Left lobe of liver (tissue), 2 donors: ENCODE results near the gene BCAS4. TPM values are rescaled to one million over a fixed set of nuclear protein-coding genes. Genes with fewer than 3 reads are reported as not detected.
"Not testable (repeated sequence)": the region's sequence is repeated elsewhere in the genome, so short reads cannot be mapped to it uniquely, and the experiment has no call there.

Experiments
- ATAC-seq: fragments of 200-7000 bp; cut with Tn5 transposase; one replicate; pipeline ENCODE4 v1.9.1; 2020; ENCODE audit warnings: mild to moderate bottlenecking, moderate library complexity
- DNase-seq: peaks from one replicate; pipeline ENCODE4 v3.0.0-alpha.2; 2020; ENCODE audit warnings: low spot score
- total RNA-seq: library from RNA; stranded (reverse); gene quantifications from one replicate; pipeline ENCODE4 v1.2.1, GENCODE V29; 2021
- donor health status: DM: no; HTN: no; CAD: no; lungs with moderate emphysema.
- donor health status: DM: no; HTN: yes; CAD: no.

BCAS4 gene
- 0.83 TPM for total RNA-seq

DNA sequence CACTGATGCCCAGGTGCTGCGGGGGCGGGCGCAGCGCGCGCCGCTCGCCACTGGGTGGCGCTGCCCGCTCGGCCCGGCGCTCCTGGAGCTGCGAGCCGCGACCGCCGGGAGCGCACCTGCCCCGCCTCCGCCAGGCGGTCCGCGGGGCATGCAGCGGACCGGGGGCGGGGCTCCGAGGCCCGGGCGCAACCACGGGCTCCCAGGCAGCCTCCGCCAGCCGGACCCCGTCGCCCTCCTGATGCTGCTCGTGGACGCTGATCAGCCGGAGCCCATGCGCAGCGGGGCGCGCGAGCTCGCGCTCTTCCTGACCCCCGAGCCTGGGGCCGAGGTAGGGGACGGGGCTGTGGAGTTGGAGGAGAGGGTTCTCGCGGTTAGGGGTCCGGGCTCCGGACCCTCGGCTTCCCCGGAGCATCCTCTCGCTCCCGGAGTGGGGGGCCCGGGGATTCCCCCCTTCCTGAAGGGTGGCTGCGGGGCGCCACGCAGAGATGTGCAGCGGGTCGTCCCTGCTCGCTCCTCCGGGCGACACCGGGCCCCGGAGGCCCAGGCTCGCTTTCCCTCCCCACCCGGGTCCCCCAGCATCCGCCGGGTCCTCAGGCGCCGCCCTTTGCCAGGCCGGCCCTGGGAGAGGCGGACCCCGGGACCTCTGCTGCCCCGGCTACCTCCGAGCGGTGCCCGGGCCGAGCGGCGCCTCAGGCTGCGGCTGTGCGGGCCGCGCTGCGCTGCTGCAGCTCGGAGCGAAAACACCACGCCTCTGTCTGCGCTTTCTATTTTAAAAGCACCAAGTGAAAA lies at the start of gene BCAS4:
TSS of gene BCAS4 (plus strand) at position 216 of the 789 bp plus-strand sequence. CDS start at position 239, 23 bp downstream.
- ATAC-seq (peak; percentile 94), DNase-seq (peak; percentile 81)

DNA sequence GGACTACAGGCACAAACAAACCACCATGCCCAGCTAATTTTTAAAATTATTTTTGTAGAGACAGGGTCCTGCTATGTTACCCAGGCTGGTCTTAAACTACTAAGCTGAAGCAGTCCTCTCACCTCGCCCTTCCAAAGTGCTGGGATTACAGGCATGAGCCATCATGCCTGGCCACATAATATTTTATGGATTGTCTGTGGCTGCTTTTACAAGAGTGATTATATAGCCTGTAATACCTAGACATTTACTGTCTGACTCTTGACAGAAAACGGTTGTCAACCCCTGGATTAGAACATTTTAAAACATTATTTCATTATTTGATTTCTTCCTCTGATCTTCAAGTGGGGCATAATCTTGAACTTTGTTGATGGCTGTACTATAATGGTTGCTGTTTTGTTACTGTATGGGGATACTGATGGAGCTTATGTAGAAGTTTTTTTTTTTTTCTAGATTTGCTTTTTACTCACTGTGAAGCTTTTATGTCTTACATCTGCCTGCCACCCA lies 49.2 kb upstream of the BCAS4 start:
- no peak for DNase-seq

DNA sequence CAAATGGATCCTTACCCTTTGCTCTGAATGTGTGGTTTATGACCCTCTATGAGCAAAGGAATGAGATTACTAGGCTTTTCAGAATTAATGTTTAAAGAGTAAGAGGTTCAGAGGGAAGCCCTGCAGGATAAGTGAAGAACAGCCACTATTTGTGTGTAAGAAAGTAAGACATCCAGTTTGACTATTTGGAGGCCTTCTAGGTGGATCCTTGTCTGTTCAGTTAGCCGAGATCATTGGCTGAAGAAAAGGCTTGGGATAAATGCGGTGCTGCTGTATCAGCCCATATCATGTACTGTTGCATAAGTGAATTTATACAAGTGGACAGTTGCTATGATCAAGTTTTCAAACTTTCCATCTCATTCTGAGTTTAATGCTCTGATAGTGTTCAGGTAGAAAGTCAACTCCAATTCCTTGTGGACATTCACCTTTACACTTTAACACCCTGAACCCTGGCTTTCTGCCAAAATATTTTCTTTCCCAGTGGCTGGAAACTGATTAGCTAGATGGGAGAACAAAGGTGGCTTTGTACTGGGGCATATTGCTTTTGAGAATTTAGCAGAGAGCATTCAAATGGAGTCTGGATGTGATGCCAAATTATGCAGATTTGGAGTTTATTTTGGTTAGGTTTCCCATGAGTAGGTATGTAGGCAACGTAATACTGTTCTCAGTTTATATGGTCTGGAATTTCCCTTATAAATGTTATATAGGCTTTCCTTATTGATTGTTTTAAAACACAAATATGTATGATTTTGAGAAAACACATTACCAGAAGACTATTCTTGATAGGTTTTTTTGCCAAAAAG lies 48.5 kb upstream of the BCAS4 start:
- ATAC-seq (peak; percentile 63), DNase-seq (peak; percentile 62)

More for the DNA sequence above, 49.2 kb upstream of the BCAS4 start:
- ATAC-seq: no peak

DNA sequence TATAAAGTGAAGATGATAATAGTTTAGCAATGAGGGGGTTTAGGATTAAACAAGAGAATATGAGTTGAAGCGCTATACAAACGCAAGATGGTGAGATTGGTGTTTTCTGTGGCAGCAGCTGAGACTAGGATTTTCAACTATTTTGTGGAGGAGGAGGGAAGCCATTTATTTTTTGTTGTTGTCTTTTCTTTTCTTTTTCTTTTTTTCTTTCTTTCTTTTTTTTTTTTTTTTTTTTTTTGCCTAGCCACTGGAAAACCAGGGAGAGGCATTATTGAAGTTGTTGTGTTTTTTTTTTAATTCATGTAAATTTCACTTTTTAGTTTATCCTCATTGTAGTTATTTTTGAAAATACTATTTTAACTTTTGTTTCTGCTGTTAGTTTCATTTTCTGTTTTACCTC lies 47.6 kb upstream of the BCAS4 start:
- no peak for DNase-seq
- no peak for ATAC-seq

DNA sequence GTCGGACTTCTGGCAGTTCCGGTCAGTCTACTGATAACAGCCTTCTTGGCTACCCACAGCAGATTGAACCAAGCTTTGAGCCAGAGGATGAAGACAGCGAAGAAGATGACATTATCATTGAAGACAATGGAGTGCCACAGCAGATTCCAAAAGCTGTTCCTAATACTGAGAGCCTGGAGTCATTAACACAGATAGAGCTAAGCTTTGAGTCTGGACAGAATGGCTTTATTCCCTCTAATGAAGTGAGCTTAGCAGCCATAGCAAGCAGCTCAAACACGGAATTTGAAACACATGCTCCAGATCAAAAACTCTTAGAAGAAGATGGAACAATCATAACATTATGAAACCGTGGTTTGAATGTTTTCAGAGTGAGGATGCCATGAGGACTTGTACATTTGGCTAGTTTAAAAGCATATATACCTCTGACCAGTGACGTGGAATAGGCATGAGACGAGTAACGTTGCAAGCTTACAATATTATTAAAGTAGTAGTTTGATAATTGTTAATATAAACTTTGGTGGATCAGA lies 44.7 kb upstream of the BCAS4 start:
- DNase-seq (peak; percentile 28), ATAC-seq (no peak)

- DNase-seq (no peak), ATAC-seq (no peak)
Measured at GRCh38 chr20:50753152-50753551, 41.7 kb upstream of the BCAS4 start.

DNA sequence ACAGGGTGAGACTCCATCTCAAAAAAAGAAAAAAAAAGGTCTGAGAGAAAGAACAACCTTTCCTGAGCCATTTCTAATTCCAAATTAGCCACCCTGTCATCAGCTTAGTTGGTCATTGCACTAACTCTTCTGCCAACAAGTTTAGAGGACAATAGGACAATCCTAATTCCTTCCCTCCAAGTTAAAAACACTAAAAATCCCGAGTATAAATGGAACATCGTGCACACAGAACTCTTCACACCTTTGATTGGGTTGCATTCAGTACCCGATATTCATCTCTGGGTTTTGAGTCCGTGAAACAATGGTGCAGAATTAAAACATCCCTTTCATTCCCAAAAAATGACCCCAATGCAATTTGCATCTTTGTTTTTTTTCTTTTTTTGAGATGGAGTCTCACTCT lies 40.4 kb upstream of the BCAS4 start:
- DNase-seq: no peak
- ATAC-seq: no peak

DNA sequence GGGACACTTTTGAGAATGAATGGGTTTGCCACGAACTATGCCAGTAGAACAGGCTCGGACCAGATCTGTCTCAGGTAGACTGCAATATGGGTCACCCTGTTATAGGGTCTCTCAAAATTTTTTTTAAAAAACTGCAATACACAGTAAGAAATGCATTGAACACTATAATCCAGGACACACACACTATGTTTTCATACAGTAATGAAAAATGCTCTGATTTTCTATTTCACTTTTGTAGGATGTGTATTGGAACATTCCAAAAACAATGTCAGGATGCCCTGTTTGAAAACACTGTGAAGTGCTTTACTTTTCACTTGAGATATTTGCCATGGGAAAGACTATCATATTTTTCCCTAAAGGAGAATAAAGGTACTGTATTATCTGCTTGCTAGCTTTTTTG lies 38.4 kb upstream of the BCAS4 start:
- ATAC-seq (no peak), DNase-seq (no peak)

GRCh38 chr20:50758469-50758868 lies 36.4 kb upstream of the BCAS4 start:
- DNase-seq (no peak), ATAC-seq (no peak)

- ATAC-seq (no peak), DNase-seq (peak; percentile 38)
Measured at GRCh38 chr20:50758992-50759391, 35.9 kb upstream of the BCAS4 start.

- DNase-seq: peak; percentile 14
- ATAC-seq: no peak
Measured at GRCh38 chr20:50759678-50760077, 35.2 kb upstream of the BCAS4 start.

DNA sequence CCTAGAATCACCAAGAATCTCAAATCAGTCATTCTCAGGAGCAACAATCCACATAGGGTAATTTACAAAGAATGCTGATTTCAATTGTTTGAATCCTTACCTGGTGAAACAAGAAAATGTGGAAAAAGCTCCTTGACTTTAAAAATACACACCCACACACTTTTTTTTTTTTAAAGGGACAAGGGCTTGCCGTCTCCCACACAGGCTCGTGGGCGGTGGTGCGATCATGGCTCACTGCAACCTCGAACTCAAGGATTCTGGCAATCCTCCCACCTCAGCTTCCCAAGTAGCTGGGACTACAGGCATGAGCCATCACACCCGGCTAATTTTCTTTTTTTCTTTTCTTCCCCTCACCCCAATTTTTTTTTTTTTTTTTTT lies 32.8 kb upstream of the BCAS4 start:
- DNase-seq: peak; percentile 42
- peak; percentile 2 for ATAC-seq

DNA sequence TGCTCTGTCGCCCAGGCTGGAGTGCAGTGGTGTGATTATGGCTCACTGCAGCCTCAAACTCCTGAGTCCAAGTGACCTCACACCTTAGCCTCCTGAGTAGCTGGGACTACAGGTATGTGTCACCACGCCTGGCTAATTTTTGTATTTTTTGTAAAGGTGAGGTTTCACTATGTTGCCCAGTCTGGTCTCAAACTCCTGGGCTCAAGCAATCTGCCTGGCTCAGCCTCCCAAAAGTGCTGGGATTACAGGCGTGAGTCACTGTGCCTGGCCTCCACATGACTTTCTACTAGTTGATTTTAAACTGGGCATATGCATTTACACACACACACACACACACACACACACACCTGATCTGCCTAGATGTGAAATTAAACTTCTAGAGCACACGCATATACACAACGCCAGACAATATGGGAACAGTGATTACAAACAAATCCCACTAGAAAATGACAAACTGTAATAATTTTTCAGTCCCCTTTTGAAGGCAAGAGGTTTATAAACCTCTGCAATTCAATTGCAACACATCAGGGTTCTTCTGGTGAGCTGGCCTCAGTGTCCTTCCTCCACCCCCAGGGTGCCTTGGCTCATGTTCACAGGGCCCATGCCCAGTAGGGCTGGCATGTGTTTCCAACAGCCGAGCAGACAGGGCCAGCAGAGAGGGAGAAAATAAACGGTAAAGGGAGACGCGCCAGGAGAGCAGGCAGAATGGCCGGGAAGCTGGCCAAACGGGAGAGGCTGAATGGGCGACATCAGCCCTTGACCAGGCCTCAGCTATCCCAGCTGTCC lies 32.2 kb upstream of the BCAS4 start:
- DNase-seq: peak; percentile 97
- peak; percentile 97 for ATAC-seq

DNA sequence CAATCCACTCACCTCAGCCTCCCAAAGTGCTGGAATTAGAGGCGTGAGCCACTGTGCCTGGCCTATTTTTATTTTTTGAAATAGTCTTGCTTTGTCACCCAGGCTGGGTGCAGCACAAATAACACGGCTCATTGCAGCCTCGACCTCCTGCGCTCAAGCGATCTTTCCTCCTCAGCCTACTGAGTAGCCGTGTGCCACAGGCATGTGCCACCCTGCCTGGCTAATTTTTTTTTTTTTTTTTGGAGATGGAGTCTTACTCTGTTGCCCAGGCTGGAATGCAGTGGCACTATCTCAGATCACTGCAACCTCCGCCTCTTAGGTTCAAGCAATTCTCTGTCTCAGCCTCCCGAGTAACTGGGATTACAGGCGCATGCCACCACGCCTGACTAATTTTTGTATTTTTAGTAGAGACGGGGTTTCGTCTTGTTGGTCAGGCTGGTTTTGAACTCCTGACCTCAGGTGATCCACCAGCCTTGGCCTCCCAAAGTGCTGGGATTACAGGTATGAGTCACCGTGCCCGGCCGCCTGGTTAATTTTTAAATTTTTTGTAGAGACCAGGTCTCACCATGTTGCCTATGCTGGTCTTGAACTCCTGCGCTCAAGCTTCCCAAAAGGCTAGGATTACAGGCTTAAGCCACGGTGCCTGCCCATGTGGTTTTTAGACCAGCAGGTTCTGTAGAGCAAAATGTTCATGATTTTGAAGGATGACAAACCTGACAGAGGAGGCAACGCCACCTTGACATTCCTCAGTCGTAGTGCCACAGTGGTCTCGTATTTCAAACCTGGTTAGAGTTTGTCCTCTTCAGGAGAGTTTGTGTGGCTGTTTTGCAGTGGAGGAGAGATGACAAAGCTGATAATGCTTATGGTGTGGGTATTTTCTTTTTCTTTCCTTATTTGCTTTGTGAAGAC lies 31.1 kb upstream of the BCAS4 start:
- DNase-seq: peak; percentile 46
- ATAC-seq: not testable (repeated sequence)

DNA sequence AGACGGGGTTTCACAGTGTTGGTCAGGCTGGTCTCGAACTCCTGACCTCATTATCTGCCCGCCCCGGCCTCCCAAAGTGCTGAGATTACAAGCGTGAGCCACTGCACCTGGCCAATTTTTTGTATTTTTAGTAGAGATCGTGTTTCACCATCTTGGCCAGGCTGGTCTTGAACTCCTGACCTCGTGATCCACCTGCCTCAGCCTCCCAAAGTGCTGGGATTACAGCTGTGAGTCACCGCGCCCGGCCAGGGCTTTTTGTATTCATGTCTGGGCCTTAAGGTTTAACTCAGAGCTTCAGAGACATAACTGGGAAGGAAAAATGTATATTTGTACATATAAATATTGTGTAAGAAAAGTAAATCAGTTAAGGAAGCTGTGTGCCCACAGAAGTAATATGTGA lies 29.6 kb upstream of the BCAS4 start:
- not testable (repeated sequence) for ATAC-seq
- peak; percentile 35 for DNase-seq

DNA sequence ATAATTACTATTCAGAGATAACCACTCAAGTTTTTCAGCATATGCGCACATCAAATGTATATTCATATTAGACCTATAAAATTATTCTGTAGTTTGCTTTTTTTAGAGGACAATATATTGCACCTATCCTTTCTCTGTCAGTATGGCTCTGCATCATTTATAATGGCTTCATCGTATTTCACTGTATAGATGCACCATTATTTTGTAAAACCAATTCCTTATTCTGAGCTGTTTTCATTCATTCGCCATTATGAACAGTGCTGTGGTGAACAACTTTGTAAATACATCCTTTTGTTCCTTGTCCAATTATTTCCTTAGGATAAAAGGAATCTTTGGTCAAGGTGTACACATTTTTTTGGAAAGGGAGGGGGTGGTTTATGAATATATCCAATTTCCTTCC lies 29.2 kb upstream of the BCAS4 start:
- DNase-seq (no peak), ATAC-seq (no peak)

DNA sequence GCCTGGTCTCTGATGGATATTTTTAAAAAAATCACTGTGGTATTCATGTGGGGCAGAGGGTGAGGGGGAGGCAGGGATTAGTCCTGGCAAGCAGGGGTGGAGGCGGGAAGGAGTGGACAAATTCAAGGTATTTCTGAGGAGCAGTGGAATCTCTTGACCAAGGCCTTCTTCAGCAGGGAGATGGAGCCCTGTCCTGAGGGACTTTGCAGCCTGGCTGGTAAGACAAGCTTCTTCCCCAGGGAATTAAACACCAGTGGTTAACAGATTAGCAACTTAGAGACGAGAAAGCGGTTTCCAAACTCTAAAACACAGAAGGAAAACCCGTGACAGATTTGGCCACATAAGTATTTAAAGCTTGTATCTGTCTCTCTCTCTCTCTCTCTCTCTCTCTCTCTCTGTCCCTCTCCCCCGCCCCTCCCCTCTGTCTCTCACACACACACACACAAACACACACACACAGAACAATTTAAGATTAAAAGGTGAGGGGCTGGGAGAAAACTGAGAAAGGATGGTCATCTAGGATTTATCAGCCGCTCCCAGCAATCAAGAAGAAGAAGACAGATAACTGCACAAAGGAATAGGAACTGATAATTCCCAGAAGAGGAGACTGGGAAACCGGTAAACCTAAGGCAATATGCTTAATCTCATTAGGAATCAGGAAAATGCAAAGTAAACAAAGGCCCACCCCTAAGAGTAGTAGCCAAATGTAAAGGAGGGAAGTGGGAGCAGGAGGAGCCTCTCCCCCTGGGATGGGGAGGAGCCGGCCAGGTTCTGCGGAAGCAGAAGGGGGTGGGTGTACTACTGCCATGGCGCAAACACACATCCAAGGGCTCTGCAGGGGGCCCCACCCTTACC lies 27.7 kb upstream of the BCAS4 start:
- peak; percentile 23 for DNase-seq
- ATAC-seq: not testable (repeated sequence)

- peak; percentile 10 for DNase-seq
- ATAC-seq: not testable (repeated sequence)
Measured at GRCh38 chr20:50768991-50769390, 25.9 kb upstream of the BCAS4 start.
